IMR-90 (cell line): ENCODE data around the gene NTM. TPM values are rescaled to one million over a fixed set of nuclear protein-coding genes. Genes with fewer than 3 reads are reported as not detected.

Experiments
- ATAC-seq: fragments of 200-7000 bp; cut with Tn5 transposase; 2 replicates; pipeline ENCODE4 v1.9.1; 2020; ENCODE audit warnings: low read depth, mild to moderate bottlenecking, moderate library complexity
- BruUV-seq: library from RNA; stranded (reverse); fragments of 400-500 nt; replicated peaks from 2 replicates; lab custom pipeline; 2021; lab: Mats Ljungman, UMichigan
- CTCF ChIA-PET: fragments of 300-600 bp; formaldehyde crosslinking; extraction: SDS; loops from one replicate; lab custom pipeline; 2021; ENCODE audit warnings: antibody characterized with exemption; lab: Yijun Ruan, JAX
- POLR2A ChIA-PET: fragments of 300-600 bp; sonication (Branson Sonifier 250); formaldehyde crosslinking; loops from one replicate; lab custom pipeline; 2022; ENCODE audit warnings: antibody characterized with exemption; ENCODE audit not compliant: unreplicated experiment; lab: Charles Lee
- DNase-seq: peaks from one replicate; pipeline ENCODE4 v3.0.0; 2013
- H2AFZ ChIP-seq: replicated peaks from 2 replicates; pipeline ENCODE3; 2013; ENCODE audit warnings: low read length, mild to moderate bottlenecking; ENCODE audit not compliant: poor library complexity
- H2AK5ac ChIP-seq: 2 replicates; pipeline ENCODE4 v1.6.1; 2013; ENCODE audit warnings: low read depth, low read length, inconsistent platforms
- H2AK9ac ChIP-seq: replicated peaks from 2 replicates; pipeline ENCODE3; 2013; ENCODE audit warnings: mild to moderate bottlenecking, low read depth, low read length, moderate library complexity; ENCODE audit not compliant: poor library complexity
- H2BK120ac ChIP-seq: 2 replicates; pipeline ENCODE4 v1.6.1; 2013; ENCODE audit warnings: low read depth, low read length, inconsistent platforms
- H2BK15ac ChIP-seq: 3 replicates; pipeline ENCODE4 v1.6.1; 2013; ENCODE audit warnings: low read depth, low read length, inconsistent platforms
- H2BK20ac ChIP-seq: 2 replicates; pipeline ENCODE4 v1.6.1; 2013; ENCODE audit warnings: low read depth, mild to moderate bottlenecking, inconsistent platforms, low read length, moderate library complexity
- H2BK5ac ChIP-seq: 2 replicates; pipeline ENCODE4 v1.6.1; 2013; ENCODE audit warnings: mild to moderate bottlenecking, low read depth, low read length, inconsistent platforms; ENCODE audit not compliant: poor library complexity, severe bottlenecking
- H3K14ac ChIP-seq: replicated peaks from 2 replicates; pipeline ENCODE4 v1.6.1; 2013; ENCODE audit warnings: low read depth, low read length, inconsistent platforms
- H3K18ac ChIP-seq: 2 replicates; pipeline ENCODE4 v1.6.1; 2013; ENCODE audit warnings: low read depth, low read length, control low read depth
- H3K23ac ChIP-seq: 2 replicates; pipeline ENCODE4 v1.6.1; 2013; ENCODE audit warnings: low read depth, low read length, inconsistent platforms
- H3K27ac ChIP-seq: 2 replicates; pipeline ENCODE4 v1.5.1; 2013; ENCODE audit warnings: mild to moderate bottlenecking, control low read depth, low read length; ENCODE audit not compliant: insufficient read depth
- H3K27me3 ChIP-seq: 2 replicates; pipeline ENCODE4 v1.6.1; 2013; ENCODE audit warnings: low read length; ENCODE audit not compliant: control insufficient read depth, insufficient read depth
- H3K36me3 ChIP-seq: 2 replicates; pipeline ENCODE4 v1.6.1; 2013; ENCODE audit warnings: low read length, mixed read lengths; ENCODE audit not compliant: control insufficient read depth, insufficient read depth
- H3K4ac ChIP-seq: 2 replicates; pipeline ENCODE4 v1.6.1; 2013; ENCODE audit warnings: low read depth, low read length, inconsistent platforms
- H3K4me1 ChIP-seq: 2 replicates; pipeline ENCODE4 v1.6.1; 2013; ENCODE audit warnings: low read length, mixed read lengths; ENCODE audit not compliant: control insufficient read depth, insufficient read depth
- H3K4me2 ChIP-seq: 2 replicates; pipeline ENCODE4 v1.6.1; 2013; ENCODE audit warnings: low read depth, mild to moderate bottlenecking, control low read depth, low read length, moderate library complexity
- H3K4me3 ChIP-seq: 2 replicates; pipeline ENCODE4 v1.5.1; 2013; ENCODE audit warnings: low read depth, mild to moderate bottlenecking, control low read depth, low read length, moderate library complexity; ENCODE audit not compliant: insufficient read depth
- H3K56ac ChIP-seq: 2 replicates; pipeline ENCODE4 v1.6.1; 2013; ENCODE audit warnings: low read length, inconsistent platforms; ENCODE audit not compliant: insufficient read depth; ENCODE audit errors: extremely low read depth
- H3K79me1 ChIP-seq, 2 experiments: 2 replicates each; pipeline ENCODE4 v1.6.1; 2013; ENCODE audit warnings: low read length in 2 of 2, inconsistent platforms in 1 of 2, low read depth in 1 of 2
- H3K9ac ChIP-seq: 2 replicates; pipeline ENCODE4 v1.6.1; 2013; ENCODE audit warnings: low read depth, low read length, control low read depth
- H3K9me1 ChIP-seq: 2 replicates; pipeline ENCODE4 v1.6.1; 2013; ENCODE audit warnings: low read length, inconsistent platforms; ENCODE audit not compliant: insufficient read depth
- H3K9me3 ChIP-seq: 2 replicates; pipeline ENCODE4 v1.6.1; 2013; ENCODE audit warnings: low read length; ENCODE audit not compliant: control insufficient read depth, insufficient read depth
- H4K20me1 ChIP-seq: 2 replicates; pipeline ENCODE4 v1.6.1; 2013; ENCODE audit warnings: low read length, inconsistent platforms; ENCODE audit not compliant: insufficient read depth
- H4K5ac ChIP-seq: 2 replicates; pipeline ENCODE4 v1.6.1; 2013; ENCODE audit warnings: mild to moderate bottlenecking, low read depth, low read length, control low read depth
- H4K8ac ChIP-seq, 2 experiments: 2 replicates each; pipeline ENCODE4 v1.6.1; 2013; ENCODE audit warnings: low read depth in 2 of 2, low read length in 2 of 2, control low read depth in 1 of 2, inconsistent platforms in 1 of 2
- H4K91ac ChIP-seq: 2 replicates; pipeline ENCODE4 v1.6.1; 2013; ENCODE audit warnings: low read depth, low read length, inconsistent platforms; ENCODE audit not compliant: insufficient read depth
- CEBPB ChIP-seq: IDR thresholded peaks from 2 replicates; pipeline ENCODE4 v1.6.1; 2012; ENCODE audit warnings: low read depth, low read length, improper control_type of control experiment
- CHD1 ChIP-seq: IDR thresholded peaks from 2 replicates; pipeline ENCODE4 v1.6.1; 2012; ENCODE audit warnings: low read depth, low read length, improper control_type of control experiment
- WGBS, 2 experiments: methylation state at CpG; one replicate each; pipeline versions ENCODE4 v1.1.5 to v1.1.7; 2013; ENCODE audit warnings: missing lambda C conversion rate in 2 of 2; ENCODE audit not compliant: insufficient read length in 1 of 2; ENCODE audit errors: extremely low coverage in 2 of 2; 5-methylcytosine and 5-hydroxymethylcytosine counted together
- dilution Hi-C: fragments of 300-500 bp; cut with HindIII; formaldehyde crosslinking; loops from one replicate; pipeline ENCODE4 v1.14.3; 2018; ENCODE audit warnings: low sequenced_read_pairs; ENCODE audit not compliant: unreplicated experiment
- in situ Hi-C: fragments of 300-500 bp; cut with MboI; formaldehyde crosslinking; loops from 3 replicates; pipeline ENCODE4 v1.14.3; 2019; ENCODE audit warnings: low sequenced_read_pairs, inconsistent platforms, mixed read lengths
- intact Hi-C: fragments of 100-400 bp; cut with micrococcal nuclease; formaldehyde crosslinking; loops from 2 replicates; pipeline ENCODE4 v1.10.0; 2022
- polyA plus RNA-seq, 3 experiments: library from polyadenylated mRNA; depleted of rRNA; stranded (reverse); fragments of >200 nt; gene quantifications; 2 replicates each; pipeline ENCODE4 v1.2.3, GENCODE V29; 2012; ENCODE audit warnings: low replicate concordance in 1 of 3
- total RNA-seq: library from RNA; depleted of rRNA; stranded (reverse); fragments of >200 nt; gene quantifications from 2 replicates; pipeline ENCODE4 v1.2.3, GENCODE V29; 2012

The NTM gene
- total and polyA plus RNA-seq, 2 of the 4 experiments (the other 2 are of a cell fraction): 19.5 to 25.5 TPM

DNA sequence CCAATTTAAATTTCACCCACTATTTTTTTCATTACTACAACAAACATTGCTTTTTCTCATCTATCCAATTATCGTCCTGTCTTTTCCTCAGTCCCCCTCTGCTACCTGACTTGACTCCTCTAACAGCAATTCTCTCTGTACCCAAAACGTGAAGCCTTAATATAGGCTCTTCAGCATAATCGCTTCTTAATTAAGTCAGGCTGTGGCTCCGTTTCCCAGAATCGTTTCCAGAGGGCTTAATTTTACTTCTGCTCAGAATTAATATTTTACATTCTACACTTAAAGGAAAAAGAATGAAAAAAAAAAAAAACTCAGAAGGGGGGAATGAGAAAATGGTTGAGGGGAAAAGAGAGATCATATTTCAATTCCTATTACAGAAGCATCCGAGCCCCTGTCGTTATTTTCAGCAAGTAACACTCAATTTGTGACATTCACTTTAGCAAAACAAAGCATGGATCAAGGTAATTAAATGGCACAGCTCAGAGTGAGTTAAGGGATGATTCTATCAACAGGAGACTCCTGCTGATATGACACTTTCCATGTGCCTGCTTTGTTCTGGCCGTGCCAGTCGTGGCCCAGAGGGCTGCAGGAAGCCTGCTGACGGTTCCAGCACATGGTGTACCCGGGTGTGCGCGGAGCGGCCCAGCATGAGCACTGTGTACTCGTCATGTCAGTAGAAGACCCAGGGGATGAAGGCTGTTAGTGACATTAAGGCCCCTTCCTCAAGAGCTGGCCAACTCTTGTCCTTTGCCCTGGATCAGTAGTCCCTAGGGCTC lies 272.5 kb downstream of the NTM start:
- Histone ChIP-seq H2AFZ (no peak overlapping the region), H3K4me1 (no peaks in the 10 kb centered on the region), H3K36me3 (no peaks in the 10 kb centered on the region), H3K4me2 (no peak overlapping the region), H2BK120ac (no peak overlapping the region), H4K91ac (no peak overlapping the region), H2BK20ac (no peak overlapping the region), H3K23ac (no peak overlapping the region), H2AK9ac (no peak overlapping the region), H3K14ac (no peak overlapping the region), H2BK15ac (no peak overlapping the region), H3K18ac (no peak overlapping the region), H3K27me3 (peaks cover 8% of the 10 kb centered on the region), H4K5ac (no peak overlapping the region), H3K9ac (no peak overlapping the region), H3K56ac (no peak overlapping the region), H3K4me3 (no peak overlapping the region), H4K8ac (no peak overlapping the region), H3K79me1 (no peaks in the 10 kb centered on the region), H3K4ac (no peak overlapping the region), H2BK5ac (no peak overlapping the region), H3K9me3 (no peaks in the 10 kb centered on the region), H2AK5ac (no peak overlapping the region), H3K9me1 (no peaks in the 10 kb centered on the region), H3K27ac (no peak overlapping the region), H4K20me1 (no peaks in the 10 kb centered on the region)
- WGBS, 2 experiments: 63 to 100% methylated on average over 1 to 7 of the region's 15 CpGs
- ATAC-seq (no peak), DNase-seq (no peak)
- in situ Hi-C loops: no loop called here
- no peak for TF ChIP-seq CEBPB
- TF ChIP-seq CHD1: no peak
- no TSS peak for BruUV-seq
- CTCF ChIA-PET: no interaction called here
- intact Hi-C loops: no loop called here
- dilution Hi-C loops: no loop called here
- POLR2A ChIA-PET: no interaction called here
